Measurements from ENCODE around the gene MRPL40. TPM values are rescaled to one million over a fixed set of nuclear protein-coding genes. Genes with fewer than 3 reads are reported as not detected.

Gene MRPL40
- total RNA-seq: 36.3 and 40.9 TPM in 2 replicates

GRCh38 chr22:19432133-19432851, at the start of gene MRPL40:
Gene MRPL40 (plus strand): TSS chr22:19432545. CDS start chr22:19432555, 10 bp downstream.

GRCh38 chr22:19431649-19432132, 654 bp upstream of the MRPL40 start, which contains the start of gene HIRA:
Gene HIRA (minus strand): TSS chr22:19431733. CDS start chr22:19431476, 257 bp downstream.

GRCh38 chr22:19447330-19448075, 15.2 kb downstream of the MRPL40 start, which contains the start of gene C22orf39:
Gene C22orf39 (minus strand): TSS chr22:19447711. CDS start chr22:19447688, 23 bp downstream.

GRCh38 chr22:19478901-19479354, 46.6 kb downstream of the MRPL40 start, which contains the start of gene UFD1:
Gene UFD1 (minus strand): TSS chr22:19479193. CDS start chr22:19479085, 108 bp downstream.

GRCh38 chr22:19479355-19480172, 47.2 kb downstream of the MRPL40 start, which contains the start of gene CDC45:
Gene CDC45 (plus strand): TSS chr22:19479920. CDS start chr22:19479969, 49 bp downstream.

Other genes with a start within 250 kb of the MRPL40 start
- 17.1 and 23.2 TPM in 2 replicates for gene CLTCL1, start 140.8 kb upstream of the MRPL40 start, total RNA-seq
- 24.6 and 26.0 TPM in 2 replicates for gene HIRA, start 812 bp upstream of the MRPL40 start, total RNA-seq
- gene C22orf39, start 15.2 kb downstream of the MRPL40 start, total RNA-seq: 39.4 and 41.6 TPM in 2 replicates
- 32.5 and 57.5 TPM in 2 replicates for gene UFD1, start 46.6 kb downstream of the MRPL40 start, total RNA-seq
- 2.5 and 42.9 TPM in 2 replicates for gene CDC45, start 47.4 kb downstream of the MRPL40 start, total RNA-seq
- 0.13 TPM in 1 of 2 replicates, not detected in the other for gene CLDN5, start 91.9 kb downstream of the MRPL40 start, total RNA-seq